ENCODE data around the gene GALNT9.

GRCh38 chr12:132261328-132262138, 67.9 kb downstream of the GALNT9 start:
- TF ChIP-seq, protein P1, sequence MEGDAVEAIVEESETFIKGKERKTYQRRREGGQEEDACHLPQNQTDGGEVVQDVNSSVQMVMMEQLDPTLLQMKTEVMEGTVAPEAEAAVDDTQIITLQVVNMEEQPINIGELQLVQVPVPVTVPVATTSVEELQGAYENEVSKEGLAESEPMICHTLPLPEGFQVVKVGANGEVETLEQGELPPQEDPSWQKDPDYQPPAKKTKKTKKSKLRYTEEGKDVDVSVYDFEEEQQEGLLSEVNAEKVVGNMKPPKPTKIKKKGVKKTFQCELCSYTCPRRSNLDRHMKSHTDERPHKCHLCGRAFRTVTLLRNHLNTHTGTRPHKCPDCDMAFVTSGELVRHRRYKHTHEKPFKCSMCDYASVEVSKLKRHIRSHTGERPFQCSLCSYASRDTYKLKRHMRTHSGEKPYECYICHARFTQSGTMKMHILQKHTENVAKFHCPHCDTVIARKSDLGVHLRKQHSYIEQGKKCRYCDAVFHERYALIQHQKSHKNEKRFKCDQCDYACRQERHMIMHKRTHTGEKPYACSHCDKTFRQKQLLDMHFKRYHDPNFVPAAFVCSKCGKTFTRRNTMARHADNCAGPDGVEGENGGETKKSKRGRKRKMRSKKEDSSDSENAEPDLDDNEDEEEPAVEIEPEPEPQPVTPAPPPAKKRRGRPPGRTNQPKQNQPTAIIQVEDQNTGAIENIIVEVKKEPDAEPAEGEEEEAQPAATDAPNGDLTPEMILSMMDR (IDR thresholded peaks at IDR 0.05): no peak
- TF ChIP-seq EZH2 (IDR thresholded peaks at IDR 0.05; ENCODE audit: borderline replicate concordance, insufficient read depth, low read depth, low read length, poor library complexity, severe bottlenecking): no peak

Data from B cell (primary cell).